ENCODE results near the gene HDAC9.
A peak's percentile ranks its signal among the peaks of the same experiment; 100 is the strongest.
"Not testable (repeated sequence)": the region's sequence is repeated elsewhere in the genome, so short reads cannot be mapped to it uniquely, and the experiment has no call there.

The HDAC9 gene

GRCh38 chr7:19024261-19024660 lies 528.7 kb downstream of the HDAC9 start:
- DNase-seq (ENCODE audit: extremely low read depth, low read depth): no peak
- H3K4me3 ChIP-seq (replicated peaks; ENCODE audit: low read depth, low read length): no peak overlapping the region
- TF ChIP-seq CTCF (IDR thresholded peaks at IDR 0.05; ENCODE audit: low read depth, low read length, missing control alignments): no peak

GRCh38 chr7:19026888-19027287 lies 531.3 kb downstream of the HDAC9 start:
- no peak for DNase-seq (ENCODE audit: extremely low read depth, low read depth)
- no peak for TF ChIP-seq CTCF (IDR thresholded peaks at IDR 0.05; ENCODE audit: low read depth, low read length, missing control alignments)
- H3K4me3 ChIP-seq (replicated peaks; ENCODE audit: low read depth, low read length): no peak overlapping the region

GRCh38 chr7:19030281-19030680 lies 534.7 kb downstream of the HDAC9 start:
- no peak for DNase-seq (ENCODE audit: extremely low read depth, low read depth)
- no peak overlapping the region for H3K4me3 ChIP-seq (replicated peaks; ENCODE audit: low read depth, low read length)
- no peak for TF ChIP-seq CTCF (IDR thresholded peaks at IDR 0.05; ENCODE audit: low read depth, low read length, missing control alignments)

- not testable (repeated sequence) for H3K4me3 ChIP-seq (replicated peaks; ENCODE audit: low read depth, low read length); DNase-seq (ENCODE audit: extremely low read depth, low read depth)
Observed at GRCh38 chr7:19032942-19033341, 537.4 kb downstream of the HDAC9 start.

- no peak for DNase-seq (ENCODE audit: extremely low read depth, low read depth)
- no peak overlapping the region for H3K4me3 ChIP-seq (replicated peaks; ENCODE audit: low read depth, low read length)
- peak; percentile 66 for TF ChIP-seq CTCF (IDR thresholded peaks at IDR 0.05; ENCODE audit: low read depth, low read length, missing control alignments)
Observed at GRCh38 chr7:19051767-19052375, 556.3 kb downstream of the HDAC9 start.
